OCI-LY1 (cell line): ENCODE measurements around the gene CD248.

ENCODE experiments used
- H2AFZ ChIP-seq: fragments of 200-600 bp; sonication (generic), shearing (Covaris generic); 2 replicates; pipeline ENCODE4 v1.6.0; 2014; ENCODE audit warnings: antibody characterized with exemption, mild to moderate bottlenecking, low read length
- H3F3A ChIP-seq: fragments of 200-600 bp; sonication (generic), shearing (Covaris generic); 2 replicates; pipeline ENCODE4 v1.6.0; 2014; ENCODE audit warnings: mild to moderate bottlenecking, antibody characterized with exemption, low read length, moderate library complexity; ENCODE audit not compliant: insufficient read depth
- H3K27ac ChIP-seq: fragments of 200-600 bp; sonication (generic); 2 replicates; pipeline ENCODE4 v1.5.1; 2014; ENCODE audit warnings: low read length, mixed run types, mild to moderate bottlenecking, low read depth; ENCODE audit not compliant: poor library complexity, severe bottlenecking
- H3K27me3 ChIP-seq: fragments of 200-600 bp; sonication (generic); 2 replicates; pipeline ENCODE4 v1.6.0; 2014; ENCODE audit warnings: antibody characterized with exemption, mild to moderate bottlenecking, low read length, moderate library complexity; ENCODE audit not compliant: insufficient read depth
- H3K36me3 ChIP-seq: fragments of 200-600 bp; sonication (generic); 2 replicates; pipeline ENCODE4 v1.6.1; 2014; ENCODE audit warnings: mild to moderate bottlenecking, antibody characterized with exemption, low read length, moderate library complexity, mixed read lengths; ENCODE audit not compliant: insufficient read depth
- H3K4me1 ChIP-seq: fragments of 200-600 bp; sonication (generic); 2 replicates; pipeline ENCODE4 v1.5.1; 2014; ENCODE audit warnings: mild to moderate bottlenecking, low read length, moderate library complexity; ENCODE audit not compliant: insufficient read depth, severe bottlenecking
- H3K4me2 ChIP-seq: fragments of 200-600 bp; sonication (generic), shearing (Covaris generic); 2 replicates; pipeline ENCODE4 v1.6.1; 2014; ENCODE audit warnings: low read length
- H3K4me3 ChIP-seq: fragments of 200-600 bp; sonication (generic); 2 replicates; pipeline ENCODE4 v1.5.1; 2014; ENCODE audit warnings: low read length, low read depth, mild to moderate bottlenecking, mixed read lengths; ENCODE audit not compliant: poor library complexity, severe bottlenecking
- H3K79me2 ChIP-seq: fragments of 200-600 bp; shearing (Covaris generic); 2 replicates; pipeline ENCODE4 v1.6.1; 2016; ENCODE audit warnings: mixed run types, low read length, mixed read lengths; ENCODE audit not compliant: insufficient read depth
- H3K9ac ChIP-seq: fragments of 200-600 bp; sonication (generic), shearing (Covaris generic); 2 replicates; pipeline ENCODE4 v1.6.1; 2014; ENCODE audit warnings: mild to moderate bottlenecking, low read length, mixed read lengths
- H3K9me2 ChIP-seq: fragments of 200-600 bp; sonication (generic), shearing (Covaris generic); 2 replicates; pipeline ENCODE4 v1.6.1; 2014; ENCODE audit warnings: low read depth, mild to moderate bottlenecking, low read length, mixed read lengths
- H3K9me3 ChIP-seq: fragments of 200-600 bp; shearing (Covaris generic); 2 replicates; pipeline ENCODE4 v1.6.1; 2014; ENCODE audit warnings: low read length, mixed read lengths
- H4K20me1 ChIP-seq: fragments of 200-600 bp; sonication (generic), shearing (Covaris generic); 2 replicates; pipeline ENCODE4 v1.6.0; 2016; ENCODE audit warnings: mild to moderate bottlenecking, low read length; ENCODE audit not compliant: insufficient read depth
- CTCF ChIP-seq: fragments of 200-600 bp; sonication (generic), shearing (Covaris generic); IDR thresholded peaks from 2 replicates; pipeline ENCODE4 v1.5.1; 2017; ENCODE audit warnings: mild to moderate bottlenecking, antibody characterized with exemption, low read length, moderate library complexity, mixed read lengths
- EZH2 ChIP-seq: fragments of 200-600 bp; sonication (generic), shearing (Covaris generic); IDR thresholded peaks from 2 replicates; pipeline ENCODE4 v1.8.0; 2017; ENCODE audit warnings: borderline replicate concordance, mixed run types, mild to moderate bottlenecking, antibody characterized with exemption, low read length, moderate library complexity, mixed read lengths

Gene CD248

GRCh38 chr11:66272596-66272995, 44.2 kb downstream of the CD248 start:
- Histone ChIP-seq H4K20me1 (no peaks in the 10 kb centered on the region), H3K27me3 (no peaks in the 10 kb centered on the region), H3K36me3 (peaks cover 44% of the 10 kb centered on the region), H3K4me3 (no peak overlapping the region), H3K79me2 (peaks cover 13% of the 10 kb centered on the region), H3K4me1 (peaks cover 19% of the 10 kb centered on the region), H2AFZ (no peak overlapping the region), H3K27ac (no peak overlapping the region), H3K9me3 (no peaks in the 10 kb centered on the region), H3K9ac (no peak overlapping the region), H3F3A (no peaks in the 10 kb centered on the region), H3K9me2 (no peaks in the 10 kb centered on the region), H3K4me2 (no peak overlapping the region)
- no peak for TF ChIP-seq CTCF
- TF ChIP-seq EZH2, result no peak

GRCh38 chr11:66271816-66272215, 45.0 kb downstream of the CD248 start:
- H3K4me2 ChIP-seq, result no peak overlapping the region
- no peak for TF ChIP-seq CTCF
- no peak for TF ChIP-seq EZH2
- H3F3A ChIP-seq, result no peaks in the 10 kb centered on the region
- H3K27ac ChIP-seq, result no peak overlapping the region
- no peaks in the 10 kb centered on the region for H3K9me2 ChIP-seq
- H3K4me1 ChIP-seq, result peaks cover 19% of the 10 kb centered on the region
- H3K9me3 ChIP-seq, result no peaks in the 10 kb centered on the region
- no peak overlapping the region for H3K4me3 ChIP-seq
- no peaks in the 10 kb centered on the region for H3K27me3 ChIP-seq
- H3K79me2 ChIP-seq, result peaks cover 13% of the 10 kb centered on the region
- peaks cover 47% of the 10 kb centered on the region; the same call in 1 of the 2 replicates for H3K36me3 ChIP-seq
- H3K9ac ChIP-seq, result no peak overlapping the region
- no peaks in the 10 kb centered on the region for H4K20me1 ChIP-seq
- H2AFZ ChIP-seq, result no peak overlapping the region

- Histone ChIP-seq H3K9me2 (no peaks in the 10 kb centered on the region), H3K4me1 (peaks cover 19% of the 10 kb centered on the region), H4K20me1 (no peaks in the 10 kb centered on the region), H3K27ac (peak overlapping the region; percentile 64), H3K9me3 (no peaks in the 10 kb centered on the region), H2AFZ (no peak overlapping the region), H3K9ac (peak overlapping the region; percentile 96), H3K4me3 (peak overlapping the region; percentile 94), H3K36me3 (peaks cover 49% of the 10 kb centered on the region; the same call in 1 of the 2 replicates), H3K79me2 (peaks cover 13% of the 10 kb centered on the region), H3F3A (no peaks in the 10 kb centered on the region), H3K27me3 (no peaks in the 10 kb centered on the region), H3K4me2 (peak overlapping the region; percentile 92)
- TF ChIP-seq EZH2, result no peak
- peak; percentile 8; the same call in 1 of the 2 replicates for TF ChIP-seq CTCF
These were observed 47.6 kb downstream of the CD248 start for GRCh38 chr11:66268952-66269905.
